NCI-H128 (cell line): ENCODE results near the gene MEIOB.
"Not testable (repeated sequence)": the region's sequence is repeated elsewhere in the genome, so short reads cannot be mapped to it uniquely, and the experiment has no call there.

Experiments
- DNase-seq: peaks from one replicate; lab custom pipeline; 2025; ENCODE audit not compliant: unreplicated experiment; lab: John Stamatoyannopoulos, UW

MEIOB gene

DNA sequence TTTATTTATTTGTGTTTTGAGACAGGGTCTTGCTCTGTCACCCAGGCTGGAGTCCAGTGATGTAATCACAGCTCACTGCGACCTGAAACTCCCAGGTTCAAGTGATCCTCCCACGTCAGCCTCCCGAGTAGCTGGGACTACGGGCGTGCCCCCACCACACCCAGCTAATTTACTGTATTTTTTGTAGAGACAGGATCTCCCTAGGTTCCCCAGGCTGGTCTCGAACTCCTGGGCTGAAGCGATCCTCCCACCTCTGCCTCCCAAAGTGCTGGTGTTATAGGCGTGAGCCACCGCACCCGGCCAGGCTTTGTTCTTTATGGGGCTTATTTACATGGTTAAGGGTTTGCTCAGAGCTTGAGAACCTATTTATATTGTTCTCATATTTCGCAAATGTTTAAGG, 5.8 kb upstream of the MEIOB start:
- DNase-seq: no peak

DNA sequence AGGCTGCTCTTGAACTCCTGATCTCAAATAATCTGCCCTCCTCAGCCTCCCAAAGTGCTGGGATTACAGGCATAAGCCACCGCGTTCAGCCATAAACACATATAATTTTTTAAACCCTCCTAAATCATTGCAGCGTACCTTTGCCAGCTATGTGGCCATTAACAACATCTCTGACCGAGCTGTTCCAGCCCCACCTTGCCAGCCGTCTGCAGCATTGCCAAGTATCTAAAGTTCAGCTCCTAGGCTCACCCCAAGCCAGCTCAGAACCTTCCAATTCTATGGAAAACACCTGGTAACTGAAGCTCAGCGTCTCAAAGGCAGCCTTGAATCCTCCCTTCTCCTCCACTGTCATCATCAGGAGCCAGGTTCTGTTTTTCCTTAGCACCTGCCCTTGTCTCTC, 5.1 kb upstream of the MEIOB start:
- DNase-seq: no peak

DNA sequence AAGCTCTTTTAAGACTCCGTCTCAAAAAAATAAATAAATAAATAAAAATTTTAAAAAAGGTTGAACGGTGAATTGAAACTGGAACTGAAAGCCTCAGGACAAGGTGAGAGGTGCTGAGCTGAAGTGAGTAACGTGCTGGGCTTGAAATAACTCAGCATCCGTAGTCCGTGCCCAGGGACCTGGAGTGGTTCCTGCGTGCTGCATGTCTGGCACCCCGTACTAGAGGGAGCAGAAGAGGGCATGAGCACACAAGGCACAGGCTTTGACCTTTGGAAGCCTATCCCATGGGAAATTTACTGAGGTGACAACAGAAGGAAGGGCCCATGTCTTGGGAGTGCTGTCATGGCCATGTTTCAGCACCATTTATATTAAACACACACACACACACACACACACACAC, 4.5 kb upstream of the MEIOB start:
- DNase-seq: no peak

DNA sequence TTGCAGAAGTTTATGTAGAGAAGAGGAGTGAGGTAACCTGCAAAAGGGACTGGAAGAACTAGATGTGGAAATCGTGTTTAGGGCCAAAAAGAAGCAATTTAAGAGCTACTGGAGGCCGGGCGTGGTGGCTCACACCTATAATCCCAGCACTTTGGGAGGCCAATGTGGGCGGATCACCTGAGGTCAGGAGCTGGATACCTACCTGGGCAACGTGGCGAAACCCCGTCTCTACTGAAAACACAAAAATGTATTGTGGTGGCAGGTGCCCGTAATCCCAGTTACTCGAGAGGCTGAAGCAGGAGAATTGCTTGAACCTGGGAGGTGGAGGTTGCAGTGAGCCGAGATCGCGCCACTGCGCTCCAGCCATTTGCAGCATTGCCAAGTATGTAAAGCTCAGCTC, 4.1 kb upstream of the MEIOB start:
- not testable (repeated sequence) for DNase-seq

DNA sequence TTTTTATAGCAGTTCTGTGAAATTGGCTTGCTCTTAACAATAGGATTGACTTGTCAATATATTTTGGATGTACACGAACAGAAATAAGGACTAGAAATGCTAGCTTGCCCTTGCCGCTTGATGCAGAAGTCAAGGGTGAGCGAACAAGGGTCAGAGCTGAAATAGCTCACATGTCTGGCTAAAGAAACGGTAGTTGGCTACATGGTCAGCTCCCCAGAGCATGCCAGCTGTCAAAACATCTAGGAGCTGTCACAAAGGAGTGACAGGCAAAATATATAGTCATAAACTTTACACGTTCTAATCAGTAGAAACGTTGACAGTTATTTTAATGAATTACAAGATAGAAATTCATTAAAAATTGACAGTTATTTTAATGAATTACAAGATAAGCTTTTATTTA, 2.9 kb upstream of the MEIOB start:
- DNase-seq: no peak

DNA sequence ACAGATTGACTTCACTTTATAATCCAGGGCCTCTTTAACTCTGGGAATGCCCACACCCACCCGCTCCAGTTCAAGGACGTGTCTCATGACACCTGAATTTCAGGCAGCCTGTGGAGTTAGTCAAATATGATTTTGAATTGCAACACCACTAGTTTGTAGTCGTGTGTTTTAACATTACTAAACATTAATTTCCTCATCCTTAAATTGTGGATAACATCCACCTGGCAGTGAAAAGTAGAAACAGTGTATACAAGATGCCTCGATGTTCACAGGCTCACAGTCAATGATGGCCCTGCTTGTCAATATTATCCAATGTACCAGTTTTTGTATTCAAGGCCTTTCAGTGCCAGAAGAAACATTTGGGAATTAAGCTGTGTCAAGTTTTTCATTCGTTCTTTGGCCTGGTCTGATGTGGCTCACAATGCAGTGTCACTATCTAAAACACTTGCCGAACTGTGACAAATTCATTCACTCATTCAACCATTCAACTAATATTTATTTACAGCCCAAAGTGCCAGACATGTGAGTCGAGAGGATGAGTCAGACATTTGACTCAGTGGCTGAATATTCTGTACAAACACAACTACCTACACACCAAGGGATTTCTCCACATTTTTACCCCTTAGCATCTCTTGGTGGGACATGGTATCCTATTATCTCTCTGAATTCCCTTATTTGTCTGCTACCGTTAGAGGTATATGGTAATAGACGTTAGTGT, 1.4 kb downstream of the MEIOB start:
- DNase-seq: no peak

DNA sequence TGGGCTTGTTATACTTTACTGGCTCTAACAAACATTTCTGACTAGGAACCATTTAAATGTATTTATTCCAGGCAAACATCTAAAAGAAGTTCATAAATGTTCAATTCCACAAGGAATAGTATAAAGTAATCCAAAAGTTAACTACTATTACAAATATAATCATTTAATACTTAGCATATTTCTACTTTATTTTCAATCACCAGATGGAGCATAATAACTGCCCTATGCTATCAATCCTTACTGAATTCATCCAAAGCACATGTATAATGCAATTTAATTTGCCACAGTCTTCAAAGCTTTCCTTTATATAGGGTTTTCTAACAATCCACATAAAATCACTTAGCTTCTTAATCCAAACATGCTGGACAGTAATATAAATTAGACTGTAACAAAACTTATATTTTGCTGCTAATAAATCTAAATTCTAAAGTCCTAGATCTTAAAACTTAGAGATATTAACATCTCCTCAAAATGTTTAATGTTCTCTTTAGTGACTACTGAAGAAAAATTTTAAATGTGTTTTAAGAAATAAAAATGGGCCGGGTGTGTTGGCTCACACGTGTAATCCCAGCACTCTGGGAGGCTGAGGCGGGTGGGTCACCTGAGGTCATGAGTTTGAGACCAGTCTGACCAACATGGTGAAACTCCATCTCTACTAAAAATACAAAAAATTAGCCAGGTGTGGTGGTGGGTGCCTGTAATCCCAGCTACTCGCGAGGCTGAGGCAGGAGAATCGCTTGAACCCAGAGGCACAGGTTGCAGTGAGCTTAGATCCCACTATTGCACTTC, 5.9 kb downstream of the MEIOB start:
- no peak for DNase-seq

DNA sequence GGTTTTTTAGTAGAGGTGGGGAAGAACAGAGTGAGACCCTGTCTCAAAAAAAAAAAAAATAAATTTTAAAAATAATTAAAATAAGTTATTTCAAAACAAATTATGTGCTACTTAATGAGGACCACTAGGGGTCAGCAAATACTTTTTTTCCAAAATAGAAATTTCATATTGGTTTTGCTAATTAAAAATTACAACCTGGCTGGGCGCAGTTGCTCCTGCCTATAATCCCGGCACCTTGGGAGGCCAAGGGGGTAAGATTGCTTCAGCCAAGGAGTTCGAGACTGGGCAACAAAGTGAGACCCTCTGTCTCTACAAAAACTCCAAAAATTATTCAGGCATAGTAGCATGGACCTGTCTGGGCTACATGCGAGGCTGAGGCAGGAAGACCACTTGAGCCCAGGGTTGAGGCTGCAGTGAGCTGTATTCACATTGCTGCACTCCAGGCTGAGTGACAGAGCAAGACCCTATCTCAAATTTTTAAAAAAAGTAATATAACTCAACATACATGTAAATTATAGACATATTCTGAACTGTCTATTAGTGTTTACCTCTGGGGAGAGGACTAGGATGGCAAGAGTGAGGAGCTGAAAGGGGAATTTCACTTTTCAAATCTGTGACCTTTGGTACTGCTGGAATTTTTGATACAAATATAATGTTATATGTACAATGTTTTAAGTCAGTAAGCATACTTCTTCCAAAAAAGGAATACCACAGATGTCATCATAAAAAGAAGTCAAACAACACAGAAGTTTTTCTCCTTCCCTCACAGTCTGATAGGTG, 8.1 kb downstream of the MEIOB start:
- DNase-seq: no peak

DNA sequence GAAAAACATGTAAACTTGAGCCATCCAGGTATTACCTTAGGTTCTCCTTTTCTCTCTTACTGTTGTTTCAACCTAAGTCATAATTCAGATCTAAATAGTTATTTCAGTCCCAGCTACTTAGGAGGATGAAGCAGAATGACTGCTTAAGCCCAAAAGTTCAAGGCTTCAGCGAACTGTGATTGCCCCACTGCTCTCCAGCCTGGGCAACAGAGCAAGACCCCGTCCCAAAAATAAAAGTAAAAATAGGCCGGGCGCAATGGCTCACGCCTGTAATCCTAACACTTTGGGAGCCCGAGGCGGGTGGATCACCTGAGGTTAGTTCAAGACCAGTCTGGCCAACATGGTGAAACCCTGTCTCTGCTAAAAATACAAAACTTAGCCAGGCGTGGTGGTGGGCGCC, 9.6 kb downstream of the MEIOB start:
- DNase-seq: no peak

DNA sequence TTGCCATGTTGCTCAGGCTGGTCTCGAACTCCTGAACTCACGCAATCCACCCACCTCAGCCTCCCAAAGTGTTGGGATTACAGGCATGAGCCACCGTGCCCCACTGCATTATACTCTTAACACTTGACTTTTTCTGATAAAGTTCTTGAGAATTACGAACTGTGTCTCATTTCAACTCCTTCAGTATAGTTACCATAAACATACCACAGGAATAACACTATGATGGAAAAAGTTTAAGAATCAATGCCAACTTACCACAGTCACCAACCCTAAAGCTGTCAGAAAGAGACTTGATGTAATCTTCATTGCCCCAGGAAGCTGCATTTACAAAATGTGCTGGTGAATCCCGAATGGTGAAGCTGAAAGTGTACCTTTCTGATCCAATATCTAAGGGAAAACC, 10.2 kb downstream of the MEIOB start:
- DNase-seq: no peak

DNA sequence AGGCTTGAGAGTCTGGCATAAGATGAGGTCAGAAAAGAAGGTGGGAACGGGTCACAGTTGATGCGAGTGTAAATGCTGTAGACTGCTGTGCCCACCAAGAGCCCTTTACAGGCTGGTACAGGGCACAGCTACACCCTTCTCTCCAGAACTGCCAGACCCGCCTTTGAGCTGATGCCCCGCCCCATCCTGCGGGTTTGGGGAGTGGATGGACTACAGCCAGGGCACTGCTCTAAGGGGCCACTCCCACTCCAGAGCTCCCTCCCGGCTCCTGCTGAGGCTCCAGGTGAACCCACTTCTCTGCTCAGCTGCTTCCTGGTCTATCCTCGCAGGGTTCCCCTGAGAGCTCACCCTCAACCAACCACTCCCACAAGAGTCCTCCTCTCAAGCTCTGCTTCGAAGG, 12.3 kb downstream of the MEIOB start:
- DNase-seq: no peak

DNA sequence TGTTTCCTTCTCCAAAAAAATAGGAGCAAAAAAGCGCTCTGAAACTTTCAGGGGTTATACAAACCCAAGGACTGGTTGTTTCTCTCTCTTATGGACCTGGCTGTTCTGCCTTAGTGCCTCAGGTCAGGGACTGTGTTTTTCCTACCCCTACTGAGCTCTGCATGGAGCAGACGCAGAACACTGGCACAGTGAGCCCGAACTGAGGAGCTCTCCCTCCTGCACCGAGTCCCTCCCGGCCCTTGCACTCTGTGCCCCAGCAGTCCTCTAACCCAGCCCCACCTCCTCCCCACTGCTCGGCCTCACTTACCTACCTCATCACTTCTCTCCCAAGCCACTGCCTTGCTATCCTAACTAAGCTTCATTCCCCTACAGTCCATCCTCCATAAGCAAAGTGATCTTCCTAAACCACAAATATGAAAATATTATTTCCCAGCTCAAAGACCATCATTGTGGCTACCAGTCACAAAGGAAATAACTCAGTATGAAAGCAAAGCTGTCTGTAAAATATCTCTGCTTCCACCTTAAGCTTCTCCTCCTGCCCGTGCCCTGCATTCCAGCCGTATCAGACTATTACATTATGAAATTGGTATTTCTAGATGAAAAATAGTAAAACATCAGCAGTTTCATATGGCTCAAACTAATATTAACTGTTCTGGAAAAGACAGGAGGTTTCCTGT, 13.6 kb downstream of the MEIOB start:
- DNase-seq: no peak

DNA sequence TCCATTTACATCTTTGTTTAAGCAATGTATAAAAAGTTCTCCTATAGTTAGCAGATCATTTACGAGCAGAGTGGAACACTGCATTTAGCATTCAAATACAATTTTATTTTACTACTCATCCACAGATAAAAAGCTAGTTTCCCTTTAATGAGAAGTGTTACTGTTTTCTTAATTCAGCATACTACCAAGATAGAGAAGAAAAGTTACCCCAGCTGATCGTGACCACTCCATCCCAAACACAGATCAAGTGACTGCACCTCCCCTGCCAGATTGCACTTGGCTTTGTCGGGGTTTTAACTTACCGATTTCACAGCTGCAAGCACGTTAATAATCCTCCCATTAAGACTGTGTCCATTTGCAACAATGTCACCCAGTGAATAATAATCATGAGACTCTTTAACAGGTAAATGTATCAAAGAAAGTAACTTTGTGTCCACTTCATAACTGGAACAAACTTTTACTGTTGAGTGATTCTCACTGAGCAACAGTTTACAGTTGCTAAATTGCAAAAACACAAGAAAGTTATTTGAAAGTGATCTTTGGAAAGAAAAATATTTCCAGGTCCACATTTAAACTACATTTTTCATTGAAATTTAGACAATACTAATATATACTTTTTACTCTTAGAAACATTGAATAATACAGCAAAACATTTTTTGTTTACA, 14.4 kb downstream of the MEIOB start:
- no peak for DNase-seq

DNA sequence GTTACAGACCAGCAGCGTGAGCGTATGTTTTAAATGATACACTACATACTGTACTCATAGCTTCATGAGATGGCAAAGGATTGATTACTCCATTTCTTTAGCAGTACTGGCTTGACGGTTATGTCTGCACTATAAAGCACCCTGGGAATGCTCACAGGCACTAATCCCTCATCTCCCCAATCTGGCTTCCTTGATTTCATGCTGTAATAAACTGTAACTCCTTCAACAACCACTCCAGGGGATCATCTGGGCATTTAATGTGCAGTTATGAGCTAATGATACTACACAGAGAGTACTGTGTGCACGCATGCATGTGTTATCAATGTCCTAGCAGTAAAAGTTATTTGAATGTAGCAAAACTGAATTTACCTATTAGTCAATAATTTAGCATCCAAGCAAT, 20.2 kb downstream of the MEIOB start:
- DNase-seq: no peak

DNA sequence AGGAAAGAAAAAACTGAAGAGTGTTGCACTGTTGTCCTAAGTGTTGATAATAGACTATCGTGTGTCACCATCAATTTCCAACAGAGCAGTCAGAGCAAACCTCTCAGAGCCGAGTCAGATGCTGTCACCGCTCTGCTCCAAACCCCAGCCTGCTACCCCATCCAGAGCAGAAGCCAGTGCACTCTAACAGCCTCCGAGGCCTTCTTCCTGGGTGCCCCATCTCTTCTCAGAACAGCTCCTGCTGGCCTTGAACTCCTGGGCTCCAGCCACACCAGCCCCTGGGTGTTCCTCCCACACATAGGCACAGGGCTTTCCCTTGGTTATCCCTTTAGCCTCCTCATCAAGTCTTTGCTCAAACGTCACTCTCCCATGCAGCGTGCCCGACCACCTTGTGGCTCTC, 21.0 kb downstream of the MEIOB start:
- DNase-seq: no peak

DNA sequence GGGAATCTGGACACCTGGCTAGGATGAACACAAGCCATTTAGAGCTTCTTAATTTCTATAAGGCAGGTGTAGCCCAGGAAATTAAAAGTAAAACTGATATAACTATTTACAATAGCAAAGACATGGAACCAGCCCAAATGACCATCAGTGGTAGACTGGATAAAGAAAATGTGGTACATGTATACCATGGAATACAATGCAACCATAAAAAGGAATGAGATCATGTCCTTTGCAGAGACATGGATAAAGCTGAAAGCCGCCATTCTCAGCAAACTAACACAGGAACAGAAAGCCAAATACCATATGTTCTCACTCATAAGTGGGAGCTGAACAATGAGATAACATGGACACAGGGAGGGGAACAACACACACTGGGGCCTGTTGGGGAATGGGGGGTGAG, 25.5 kb downstream of the MEIOB start:
- no peak for DNase-seq

DNA sequence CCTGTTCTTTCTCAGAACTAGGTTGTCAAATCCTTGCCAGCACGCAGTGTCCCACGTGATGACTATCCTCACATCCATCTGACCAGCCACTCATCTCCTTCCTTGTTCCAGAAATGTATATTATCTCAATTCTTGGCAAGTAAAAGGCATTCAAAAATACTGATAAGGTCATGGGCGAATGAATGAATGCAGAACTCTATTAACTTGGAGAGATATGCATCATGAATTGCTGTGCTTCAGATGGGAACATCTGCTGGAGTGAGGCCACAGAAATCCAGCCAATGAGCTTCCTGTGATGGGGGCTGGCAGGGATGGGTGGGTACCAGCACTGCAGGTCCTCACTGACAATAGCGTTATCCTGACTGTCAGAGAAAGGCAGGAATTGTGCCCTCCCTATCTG, 26.0 kb downstream of the MEIOB start:
- DNase-seq: no peak

DNA sequence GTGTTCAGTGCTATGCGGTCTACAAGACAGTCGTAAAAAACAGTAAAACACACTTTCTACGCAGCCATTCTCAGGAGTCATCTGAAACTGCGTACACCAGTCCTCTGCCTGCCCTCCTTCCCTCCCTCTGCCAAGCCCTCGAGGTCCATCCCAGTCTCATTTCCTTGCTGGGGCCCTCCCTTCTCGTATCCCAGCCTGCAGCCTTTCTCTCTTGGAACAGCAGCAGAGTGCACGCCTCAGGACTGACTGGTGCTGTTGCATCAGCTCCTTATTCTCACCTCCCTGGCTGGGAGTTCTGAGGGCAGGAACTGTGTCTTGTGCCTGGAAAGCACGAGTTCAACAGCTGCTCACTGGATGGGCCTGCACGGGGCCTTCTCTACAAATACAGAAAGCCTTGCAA, 32.4 kb downstream of the MEIOB start:
- no peak for DNase-seq

DNA sequence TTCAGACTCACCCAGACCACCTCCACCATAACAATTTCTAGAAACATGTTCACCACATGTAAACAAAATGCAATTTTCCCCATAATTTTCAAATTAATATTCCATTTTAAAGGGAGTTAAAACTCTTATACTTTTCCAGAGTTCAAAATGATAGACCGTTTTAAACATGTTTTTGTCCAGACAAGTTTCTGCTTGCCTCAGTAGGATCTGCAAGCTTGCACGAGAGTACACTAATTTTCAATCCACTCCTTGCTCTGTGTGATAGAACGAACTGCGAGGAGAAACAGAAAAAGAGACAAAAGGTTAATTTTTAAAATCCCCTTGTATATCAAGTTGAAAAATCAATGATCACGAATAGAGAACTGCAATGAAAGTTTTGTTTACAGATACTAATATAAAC, 37.9 kb downstream of the MEIOB start:
- DNase-seq: no peak

DNA sequence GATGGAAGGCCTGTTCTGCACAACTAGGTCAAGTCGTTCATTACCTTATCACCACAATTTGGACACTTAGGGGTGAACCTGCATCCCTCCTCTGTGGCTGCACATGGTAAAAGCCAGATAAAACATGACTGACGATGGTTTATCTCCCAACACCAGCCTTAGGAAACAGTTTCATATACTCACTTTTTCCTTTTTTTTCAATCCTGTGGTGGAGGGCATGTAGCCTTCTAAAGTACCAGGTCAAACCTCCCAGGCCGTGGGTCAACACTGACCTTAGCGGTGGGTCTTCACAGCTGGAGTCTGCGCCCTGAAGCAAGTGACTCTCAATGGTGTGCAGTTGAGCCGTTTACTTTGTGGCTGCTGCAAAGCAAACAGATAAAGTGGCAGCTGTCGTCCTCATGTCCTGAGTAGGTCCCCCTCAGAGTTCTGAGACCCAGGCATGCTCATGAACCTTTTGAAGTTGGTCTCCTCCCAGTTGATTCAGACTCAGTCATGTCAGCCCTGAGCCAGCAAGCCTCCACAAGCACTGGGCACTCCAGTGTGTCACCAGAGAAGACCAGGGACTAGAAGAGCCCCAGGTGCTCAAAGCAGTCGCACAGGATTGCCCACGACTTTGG, 39.0 kb downstream of the MEIOB start:
- no peak for DNase-seq
